ENCODE measurements around the gene CDK14. TPM values are rescaled to one million over a fixed set of nuclear protein-coding genes. Genes with fewer than 3 reads are reported as not detected.

CDK14 gene
- total RNA-seq, 1 experiment from 2014 or later = 57.9 TPM

DNA sequence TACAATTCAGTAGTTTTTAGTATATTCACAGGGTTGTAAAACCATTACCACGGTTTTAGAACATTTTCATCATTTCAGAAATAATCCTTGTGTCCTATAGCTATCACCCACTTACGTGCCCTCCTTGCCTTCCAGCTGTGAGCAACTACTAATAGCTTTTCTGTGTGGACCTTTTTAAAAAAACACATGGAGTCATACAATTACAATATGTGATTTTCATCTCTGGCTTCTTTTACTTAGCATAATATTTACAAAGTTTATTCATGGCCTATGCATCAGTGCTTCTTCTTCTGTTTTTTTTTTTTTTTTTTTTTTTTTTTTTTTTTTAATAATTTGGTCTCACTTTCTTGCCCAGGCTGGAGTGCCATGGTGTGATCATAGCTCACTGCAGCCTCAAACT lies 76.1 kb downstream of the CDK14 start (continued):
- TF ChIP-seq MXD4 (CRISPR knock-in tag; IDR thresholded peaks at IDR 0.05; ENCODE audit: borderline replicate concordance) (no peak), ESRRA (CRISPR knock-in tag; IDR thresholded peaks at IDR 0.05; ENCODE audit: borderline replicate concordance) (no peak), HMGXB4 (CRISPR knock-in tag; IDR thresholded peaks at IDR 0.05) (no peak), USF1 (CRISPR knock-in tag; IDR thresholded peaks at IDR 0.05) (no peak)
- TF ChIP-seq, protein P1, sequence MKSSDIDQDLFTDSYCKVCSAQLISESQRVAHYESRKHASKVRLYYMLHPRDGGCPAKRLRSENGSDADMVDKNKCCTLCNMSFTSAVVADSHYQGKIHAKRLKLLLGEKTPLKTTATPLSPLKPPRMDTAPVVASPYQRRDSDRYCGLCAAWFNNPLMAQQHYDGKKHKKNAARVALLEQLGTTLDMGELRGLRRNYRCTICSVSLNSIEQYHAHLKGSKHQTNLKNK (CRISPR knock-in tag; IDR thresholded peaks at IDR 0.05) = no peak

- H3K27me3 Mint-ChIP-seq (ENCODE audit: low read depth) = no peaks in the 10 kb centered on the region
- no peaks in the 10 kb centered on the region; the same call in 1 of the 2 replicates for H3K36me3 Mint-ChIP-seq
- H3K27ac Mint-ChIP-seq = no peak overlapping the region
- ATAC-seq (no peak), DNase-seq (ENCODE audit: low spot score) (no peak)
- ChIA-PET CTCF (interaction anchor here (0.9 kb wide), 1 partner anchor 360 kb away, joined by 3 read pairs; no protein-coding TSS in a partner anchor), POLR2A (no interaction called here)
- H3K4me3 Mint-ChIP-seq = no peak overlapping the region
- no peaks in the 10 kb centered on the region for H3K9me3 Mint-ChIP-seq
- no peak for TF ChIP-seq SOX15 (CRISPR knock-in tag; IDR thresholded peaks at IDR 0.05)
- no peak for TF ChIP-seq GABPB1 (CRISPR knock-in tag; IDR thresholded peaks at IDR 0.05)
- no peak for TF ChIP-seq RELA (CRISPR knock-in tag; IDR thresholded peaks at IDR 0.05; ENCODE audit: borderline replicate concordance)
- peaks cover 55% of the 10 kb centered on the region for H3K4me1 Mint-ChIP-seq
Measured at GRCh38 chr7:90674625-90675024, 78.5 kb downstream of the CDK14 start.

DNA sequence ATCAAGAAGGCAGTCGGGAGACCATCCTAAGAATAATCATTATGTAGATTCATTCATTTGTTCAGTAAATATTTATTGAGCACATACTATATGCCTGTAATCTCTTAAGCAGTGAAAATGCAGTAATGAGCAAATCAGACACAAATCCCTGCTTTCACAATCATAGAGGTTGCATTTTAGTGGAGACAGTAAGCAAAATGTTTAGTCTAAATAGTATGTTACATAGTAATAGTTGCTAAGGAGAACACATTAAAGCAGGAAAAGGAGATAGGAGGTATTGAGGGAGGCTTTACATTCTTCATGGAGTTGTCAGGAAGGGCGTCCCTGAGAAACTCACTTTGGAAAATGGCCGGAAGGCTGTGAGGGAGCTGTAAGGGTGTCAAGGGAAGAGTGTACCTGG lies 79.9 kb downstream of the CDK14 start:
- DNase-seq (ENCODE audit: low spot score) (no peak), ATAC-seq (no peak)
- Mint-ChIP-seq H3K27me3 (ENCODE audit: low read depth) (no peaks in the 10 kb centered on the region), H3K36me3 (no peaks in the 10 kb centered on the region), H3K27ac (no peak overlapping the region; the same call in 1 of the 2 replicates), H3K4me3 (no peak overlapping the region), H3K4me1 (peaks cover 57% of the 10 kb centered on the region), H3K9me3 (no peaks in the 10 kb centered on the region)
- ChIA-PET CTCF (no interaction called here), POLR2A (no interaction called here)
- TF ChIP-seq, protein P2, sequence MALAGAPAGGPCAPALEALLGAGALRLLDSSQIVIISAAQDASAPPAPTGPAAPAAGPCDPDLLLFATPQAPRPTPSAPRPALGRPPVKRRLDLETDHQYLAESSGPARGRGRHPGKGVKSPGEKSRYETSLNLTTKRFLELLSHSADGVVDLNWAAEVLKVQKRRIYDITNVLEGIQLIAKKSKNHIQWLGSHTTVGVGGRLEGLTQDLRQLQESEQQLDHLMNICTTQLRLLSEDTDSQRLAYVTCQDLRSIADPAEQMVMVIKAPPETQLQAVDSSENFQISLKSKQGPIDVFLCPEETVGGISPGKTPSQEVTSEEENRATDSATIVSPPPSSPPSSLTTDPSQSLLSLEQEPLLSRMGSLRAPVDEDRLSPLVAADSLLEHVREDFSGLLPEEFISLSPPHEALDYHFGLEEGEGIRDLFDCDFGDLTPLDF (CRISPR knock-in tag; IDR thresholded peaks at IDR 0.05) = no peak
- TF ChIP-seq ZNF416 (CRISPR knock-in tag; IDR thresholded peaks at IDR 0.05) (no peak), JUN (CRISPR knock-in tag; IDR thresholded peaks at IDR 0.05) (no peak), SOX15 (CRISPR knock-in tag; IDR thresholded peaks at IDR 0.05) (no peak)

DNA sequence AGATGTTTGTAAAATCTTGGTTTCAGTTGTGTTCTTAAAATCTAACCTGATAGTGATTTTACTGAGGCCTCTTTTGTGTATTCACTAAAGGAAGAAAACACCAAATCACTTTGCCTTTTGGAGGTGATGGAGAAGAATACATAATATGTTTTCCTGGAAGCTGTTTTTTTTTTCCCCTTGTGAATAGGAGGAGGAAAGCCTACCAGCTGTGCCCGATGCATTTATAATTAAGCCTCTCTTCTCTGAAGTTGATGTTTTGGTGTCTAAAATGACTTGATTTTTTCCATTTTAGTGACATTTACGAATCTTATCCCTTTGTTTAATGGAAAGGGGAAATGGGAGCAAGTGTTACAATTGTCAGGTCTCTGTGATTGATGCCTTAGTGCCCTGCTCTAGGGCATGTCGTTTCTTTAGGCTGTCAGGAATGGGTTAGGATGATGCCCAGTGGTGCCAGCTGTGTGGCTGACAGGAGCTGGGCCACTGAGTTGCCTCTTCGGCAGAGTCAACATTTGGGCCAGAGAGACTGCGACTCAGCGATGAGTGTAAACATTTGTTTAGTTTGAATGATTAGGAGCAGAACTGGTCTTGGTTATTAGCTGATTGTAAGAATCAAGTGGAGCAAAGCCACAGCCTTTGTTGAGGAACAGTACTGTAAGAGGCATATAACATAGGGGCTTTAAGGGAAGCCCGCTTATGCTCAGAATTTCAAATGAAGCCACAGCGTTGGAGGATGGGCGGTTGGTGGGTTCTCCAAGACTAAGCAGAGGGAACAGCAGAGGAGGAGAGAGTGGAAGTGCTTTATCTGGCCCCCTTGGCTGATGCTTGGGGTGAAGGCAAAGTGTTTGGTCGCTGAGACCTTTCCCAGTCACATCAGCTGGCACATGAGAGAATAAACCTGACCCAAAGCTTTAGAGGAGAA lies 81.6 kb downstream of the CDK14 start:
- Mint-ChIP-seq H3K36me3 (no peaks in the 10 kb centered on the region), H3K4me3 (no peak overlapping the region), H3K4me1 (peaks cover 56% of the 10 kb centered on the region), H3K27me3 (ENCODE audit: low read depth) (no peaks in the 10 kb centered on the region), H3K27ac (peak overlapping the region; percentile 58), H3K9me3 (no peaks in the 10 kb centered on the region)
- no peak for DNase-seq (ENCODE audit: low spot score)
- ATAC-seq = peak; percentile 64
- POLR2A ChIA-PET = no interaction called here
- CTCF ChIA-PET = interaction anchor here (0.6 to 1.5 kb wide), 2 partner anchors 222 to 223 kb away, joined by 3 to 5 read pairs; no protein-coding TSS in a partner anchor
- TF ChIP-seq, protein P3, sequence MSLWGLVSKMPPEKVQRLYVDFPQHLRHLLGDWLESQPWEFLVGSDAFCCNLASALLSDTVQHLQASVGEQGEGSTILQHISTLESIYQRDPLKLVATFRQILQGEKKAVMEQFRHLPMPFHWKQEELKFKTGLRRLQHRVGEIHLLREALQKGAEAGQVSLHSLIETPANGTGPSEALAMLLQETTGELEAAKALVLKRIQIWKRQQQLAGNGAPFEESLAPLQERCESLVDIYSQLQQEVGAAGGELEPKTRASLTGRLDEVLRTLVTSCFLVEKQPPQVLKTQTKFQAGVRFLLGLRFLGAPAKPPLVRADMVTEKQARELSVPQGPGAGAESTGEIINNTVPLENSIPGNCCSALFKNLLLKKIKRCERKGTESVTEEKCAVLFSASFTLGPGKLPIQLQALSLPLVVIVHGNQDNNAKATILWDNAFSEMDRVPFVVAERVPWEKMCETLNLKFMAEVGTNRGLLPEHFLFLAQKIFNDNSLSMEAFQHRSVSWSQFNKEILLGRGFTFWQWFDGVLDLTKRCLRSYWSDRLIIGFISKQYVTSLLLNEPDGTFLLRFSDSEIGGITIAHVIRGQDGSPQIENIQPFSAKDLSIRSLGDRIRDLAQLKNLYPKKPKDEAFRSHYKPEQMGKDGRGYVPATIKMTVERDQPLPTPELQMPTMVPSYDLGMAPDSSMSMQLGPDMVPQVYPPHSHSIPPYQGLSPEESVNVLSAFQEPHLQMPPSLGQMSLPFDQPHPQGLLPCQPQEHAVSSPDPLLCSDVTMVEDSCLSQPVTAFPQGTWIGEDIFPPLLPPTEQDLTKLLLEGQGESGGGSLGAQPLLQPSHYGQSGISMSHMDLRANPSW (CRISPR knock-in tag; conservative IDR thresholded peaks at IDR 0.05; ENCODE audit: low read depth) = no peak
- TF ChIP-seq ELF4 (CRISPR knock-in tag; IDR thresholded peaks at IDR 0.05; ENCODE audit: low read depth) (no peak), KAT7 (CRISPR knock-in tag; IDR thresholded peaks at IDR 0.05; ENCODE audit: borderline replicate concordance) (no peak), FOXK1 (CRISPR knock-in tag; IDR thresholded peaks at IDR 0.05) (no peak)
- TF ChIP-seq, protein P4, sequence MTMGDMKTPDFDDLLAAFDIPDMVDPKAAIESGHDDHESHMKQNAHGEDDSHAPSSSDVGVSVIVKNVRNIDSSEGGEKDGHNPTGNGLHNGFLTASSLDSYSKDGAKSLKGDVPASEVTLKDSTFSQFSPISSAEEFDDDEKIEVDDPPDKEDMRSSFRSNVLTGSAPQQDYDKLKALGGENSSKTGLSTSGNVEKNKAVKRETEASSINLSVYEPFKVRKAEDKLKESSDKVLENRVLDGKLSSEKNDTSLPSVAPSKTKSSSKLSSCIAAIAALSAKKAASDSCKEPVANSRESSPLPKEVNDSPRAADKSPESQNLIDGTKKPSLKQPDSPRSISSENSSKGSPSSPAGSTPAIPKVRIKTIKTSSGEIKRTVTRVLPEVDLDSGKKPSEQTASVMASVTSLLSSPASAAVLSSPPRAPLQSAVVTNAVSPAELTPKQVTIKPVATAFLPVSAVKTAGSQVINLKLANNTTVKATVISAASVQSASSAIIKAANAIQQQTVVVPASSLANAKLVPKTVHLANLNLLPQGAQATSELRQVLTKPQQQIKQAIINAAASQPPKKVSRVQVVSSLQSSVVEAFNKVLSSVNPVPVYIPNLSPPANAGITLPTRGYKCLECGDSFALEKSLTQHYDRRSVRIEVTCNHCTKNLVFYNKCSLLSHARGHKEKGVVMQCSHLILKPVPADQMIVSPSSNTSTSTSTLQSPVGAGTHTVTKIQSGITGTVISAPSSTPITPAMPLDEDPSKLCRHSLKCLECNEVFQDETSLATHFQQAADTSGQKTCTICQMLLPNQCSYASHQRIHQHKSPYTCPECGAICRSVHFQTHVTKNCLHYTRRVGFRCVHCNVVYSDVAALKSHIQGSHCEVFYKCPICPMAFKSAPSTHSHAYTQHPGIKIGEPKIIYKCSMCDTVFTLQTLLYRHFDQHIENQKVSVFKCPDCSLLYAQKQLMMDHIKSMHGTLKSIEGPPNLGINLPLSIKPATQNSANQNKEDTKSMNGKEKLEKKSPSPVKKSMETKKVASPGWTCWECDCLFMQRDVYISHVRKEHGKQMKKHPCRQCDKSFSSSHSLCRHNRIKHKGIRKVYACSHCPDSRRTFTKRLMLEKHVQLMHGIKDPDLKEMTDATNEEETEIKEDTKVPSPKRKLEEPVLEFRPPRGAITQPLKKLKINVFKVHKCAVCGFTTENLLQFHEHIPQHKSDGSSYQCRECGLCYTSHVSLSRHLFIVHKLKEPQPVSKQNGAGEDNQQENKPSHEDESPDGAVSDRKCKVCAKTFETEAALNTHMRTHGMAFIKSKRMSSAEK (CRISPR knock-in tag; IDR thresholded peaks at IDR 0.05; ENCODE audit: borderline replicate concordance) = no peak
